ENCODE measurements around the gene SAC3D1.

Gene SAC3D1

GRCh38 chr11:65069217-65069616, 28.2 kb downstream of the SAC3D1 start:
- no peak overlapping the region for H3K27ac ChIP-seq (ENCODE audit: low read depth in 2 of 2, low read length in 2 of 2)
- no peaks in the 10 kb centered on the region for H3K27me3 ChIP-seq (ENCODE audit: control insufficient read depth in 2 of 2, insufficient read depth in 2 of 2, low read length in 2 of 2)
- no peaks in the 10 kb centered on the region for H3K9me3 ChIP-seq (ENCODE audit: control insufficient read depth in 2 of 2, low read length in 2 of 2)
- no peak overlapping the region for H3K4me3 ChIP-seq (ENCODE audit: low read length in 2 of 2)
- no peak overlapping the region for H3K9ac ChIP-seq (ENCODE audit: low read depth in 1 of 2, low read length in 2 of 2)
- H3K4me1 ChIP-seq (ENCODE audit: control insufficient read depth in 2 of 2, insufficient read depth in 2 of 2, low read length in 2 of 2) = no peaks in the 10 kb centered on the region
- no peaks in the 10 kb centered on the region for H3K36me3 ChIP-seq (ENCODE audit: control insufficient read depth in 2 of 2, insufficient read depth in 2 of 2, low read length in 2 of 2)

DNA sequence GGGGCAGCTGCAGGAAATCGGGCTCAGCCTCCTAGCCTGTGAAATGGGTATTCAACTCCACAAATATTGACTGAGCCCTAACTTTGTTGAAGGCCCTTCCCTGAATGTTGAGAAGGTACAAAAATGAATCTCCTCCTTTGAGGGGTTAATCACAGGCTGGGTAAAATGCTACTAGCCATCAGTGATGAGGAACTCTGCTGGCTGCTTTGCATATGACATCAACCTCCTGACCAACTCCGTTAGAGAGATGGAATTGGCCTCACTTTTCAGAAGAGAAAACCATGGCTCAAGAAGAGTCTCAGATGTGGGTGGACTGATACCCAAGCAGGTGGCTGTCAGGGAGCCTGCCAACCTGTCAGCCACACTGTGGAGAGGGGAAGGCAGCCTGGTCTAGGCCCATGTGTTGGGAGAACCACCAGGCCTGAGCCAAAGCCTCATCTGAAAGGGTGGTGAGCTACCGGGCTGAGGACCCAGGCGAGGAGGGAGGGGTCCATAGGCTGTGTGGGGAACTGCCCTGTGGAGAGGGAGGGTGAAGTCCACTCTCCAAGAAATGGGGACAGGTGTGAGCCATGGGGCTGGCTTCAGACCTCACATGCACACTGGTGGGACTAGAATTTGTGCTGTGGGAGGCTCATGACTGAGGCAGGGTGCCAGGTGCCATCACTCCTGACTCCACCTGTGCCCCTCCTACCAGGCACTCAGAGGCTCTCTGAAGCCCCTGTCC, 31.1 kb downstream of the SAC3D1 start:
- no peaks in the 10 kb centered on the region for H3K36me3 ChIP-seq (ENCODE audit: control insufficient read depth in 2 of 2, insufficient read depth in 2 of 2, low read length in 2 of 2)
- H3K4me1 ChIP-seq (ENCODE audit: control insufficient read depth in 2 of 2, insufficient read depth in 2 of 2, low read length in 2 of 2) = no peaks in the 10 kb centered on the region
- H3K27me3 ChIP-seq (ENCODE audit: control insufficient read depth in 2 of 2, insufficient read depth in 2 of 2, low read length in 2 of 2) = no peaks in the 10 kb centered on the region
- no peak overlapping the region for H3K4me3 ChIP-seq (ENCODE audit: low read length in 2 of 2)
- no peak overlapping the region for H3K27ac ChIP-seq (ENCODE audit: low read depth in 2 of 2, low read length in 2 of 2)
- H3K9ac ChIP-seq (ENCODE audit: low read depth in 1 of 2, low read length in 2 of 2) = no peak overlapping the region
- H3K9me3 ChIP-seq (ENCODE audit: control insufficient read depth in 2 of 2, low read length in 2 of 2) = no peaks in the 10 kb centered on the region

- H3K36me3 ChIP-seq (ENCODE audit: control insufficient read depth in 2 of 2, insufficient read depth in 2 of 2, low read length in 2 of 2) = no peaks in the 10 kb centered on the region
- H3K9ac ChIP-seq (ENCODE audit: low read depth in 1 of 2, low read length in 2 of 2) = no peak overlapping the region
- H3K4me1 ChIP-seq (ENCODE audit: control insufficient read depth in 2 of 2, insufficient read depth in 2 of 2, low read length in 2 of 2) = no peaks in the 10 kb centered on the region
- no peak overlapping the region for H3K4me3 ChIP-seq (ENCODE audit: low read length in 2 of 2)
- no peaks in the 10 kb centered on the region for H3K27me3 ChIP-seq (ENCODE audit: control insufficient read depth in 2 of 2, insufficient read depth in 2 of 2, low read length in 2 of 2)
- no peak overlapping the region for H3K27ac ChIP-seq (ENCODE audit: low read depth in 2 of 2, low read length in 2 of 2)
- no peaks in the 10 kb centered on the region for H3K9me3 ChIP-seq (ENCODE audit: control insufficient read depth in 2 of 2, low read length in 2 of 2)
Measured at GRCh38 chr11:65072631-65072966, 31.6 kb downstream of the SAC3D1 start.

DNA sequence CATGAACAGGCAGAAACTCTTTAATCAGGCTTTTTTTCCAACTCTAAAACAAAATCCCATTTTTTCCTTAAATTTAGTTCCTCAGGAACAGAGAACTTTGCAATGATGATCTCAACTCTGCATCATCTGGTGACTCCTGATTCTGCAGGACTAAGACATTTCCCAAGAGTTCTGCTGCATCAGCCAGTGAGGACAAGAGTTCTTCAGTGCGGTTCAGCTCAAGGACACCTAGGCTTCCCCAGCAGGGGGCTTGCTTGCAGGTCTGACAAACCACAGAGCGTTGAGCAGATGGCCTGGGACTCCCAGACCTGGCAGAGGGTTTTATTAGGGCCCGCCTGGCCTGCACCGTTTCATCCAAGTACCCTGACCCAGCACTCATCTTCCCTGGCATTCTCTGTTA, 36.4 kb downstream of the SAC3D1 start:
- Histone ChIP-seq H3K36me3 (ENCODE audit: control insufficient read depth in 2 of 2, insufficient read depth in 2 of 2, low read length in 2 of 2) (no peaks in the 10 kb centered on the region), H3K9me3 (ENCODE audit: control insufficient read depth in 2 of 2, low read length in 2 of 2) (no peaks in the 10 kb centered on the region), H3K27me3 (ENCODE audit: control insufficient read depth in 2 of 2, insufficient read depth in 2 of 2, low read length in 2 of 2) (no peaks in the 10 kb centered on the region), H3K27ac (ENCODE audit: low read depth in 2 of 2, low read length in 2 of 2) (no peak overlapping the region), H3K4me3 (ENCODE audit: low read length in 2 of 2) (no peak overlapping the region), H3K4me1 (ENCODE audit: control insufficient read depth in 2 of 2, insufficient read depth in 2 of 2, low read length in 2 of 2) (peaks cover 3 to 6% of the 10 kb centered on the region in 2 donors), H3K9ac (ENCODE audit: low read depth in 1 of 2, low read length in 2 of 2) (no peak overlapping the region)

GRCh38 chr11:65078151-65078550, 37.1 kb downstream of the SAC3D1 start:
- Histone ChIP-seq H3K27me3 (ENCODE audit: control insufficient read depth in 2 of 2, insufficient read depth in 2 of 2, low read length in 2 of 2) (no peaks in the 10 kb centered on the region), H3K4me1 (ENCODE audit: control insufficient read depth in 2 of 2, insufficient read depth in 2 of 2, low read length in 2 of 2) (peaks cover 6% of the 10 kb centered on the region in 2 donors), H3K9me3 (ENCODE audit: control insufficient read depth in 2 of 2, low read length in 2 of 2) (no peaks in the 10 kb centered on the region), H3K4me3 (ENCODE audit: low read length in 2 of 2) (no peak overlapping the region), H3K9ac (ENCODE audit: low read depth in 1 of 2, low read length in 2 of 2) (peak overlapping the region in 1 of 2 donors; percentile 26), H3K36me3 (ENCODE audit: control insufficient read depth in 2 of 2, insufficient read depth in 2 of 2, low read length in 2 of 2) (no peaks in the 10 kb centered on the region), H3K27ac (ENCODE audit: low read depth in 2 of 2, low read length in 2 of 2) (no peak overlapping the region)

GRCh38 chr11:65078786-65079342, 37.9 kb downstream of the SAC3D1 start:
- H3K27me3 ChIP-seq (ENCODE audit: control insufficient read depth in 2 of 2, insufficient read depth in 2 of 2, low read length in 2 of 2) = no peaks in the 10 kb centered on the region
- no peak overlapping the region for H3K27ac ChIP-seq (ENCODE audit: low read depth in 2 of 2, low read length in 2 of 2)
- H3K36me3 ChIP-seq (ENCODE audit: control insufficient read depth in 2 of 2, insufficient read depth in 2 of 2, low read length in 2 of 2) = no peaks in the 10 kb centered on the region
- H3K4me3 ChIP-seq (ENCODE audit: low read length in 2 of 2) = no peak overlapping the region
- no peaks in the 10 kb centered on the region for H3K9me3 ChIP-seq (ENCODE audit: control insufficient read depth in 2 of 2, low read length in 2 of 2)
- H3K9ac ChIP-seq (ENCODE audit: low read depth in 1 of 2, low read length in 2 of 2) = no peak overlapping the region
- peaks cover 12% of the 10 kb centered on the region in 2 donors for H3K4me1 ChIP-seq (ENCODE audit: control insufficient read depth in 2 of 2, insufficient read depth in 2 of 2, low read length in 2 of 2)

- Histone ChIP-seq H3K27me3 (ENCODE audit: control insufficient read depth in 2 of 2, insufficient read depth in 2 of 2, low read length in 2 of 2) (no peaks in the 10 kb centered on the region), H3K4me3 (ENCODE audit: low read length in 2 of 2) (peak overlapping the region; percentile 70 to 97), H3K27ac (ENCODE audit: low read depth in 2 of 2, low read length in 2 of 2) (peak overlapping the region in 1 of 2 donors; percentile 96), H3K4me1 (ENCODE audit: control insufficient read depth in 2 of 2, insufficient read depth in 2 of 2, low read length in 2 of 2) (peaks cover 15 to 24% of the 10 kb centered on the region in 2 donors), H3K9me3 (ENCODE audit: control insufficient read depth in 2 of 2, low read length in 2 of 2) (no peaks in the 10 kb centered on the region), H3K36me3 (ENCODE audit: control insufficient read depth in 2 of 2, insufficient read depth in 2 of 2, low read length in 2 of 2) (peaks cover 24 to 34% of the 10 kb centered on the region in 2 donors), H3K9ac (ENCODE audit: low read depth in 1 of 2, low read length in 2 of 2) (peak overlapping the region; percentile 56 to 75)
Measured at GRCh38 chr11:65083134-65083833, 42.3 kb downstream of the SAC3D1 start.

DNA sequence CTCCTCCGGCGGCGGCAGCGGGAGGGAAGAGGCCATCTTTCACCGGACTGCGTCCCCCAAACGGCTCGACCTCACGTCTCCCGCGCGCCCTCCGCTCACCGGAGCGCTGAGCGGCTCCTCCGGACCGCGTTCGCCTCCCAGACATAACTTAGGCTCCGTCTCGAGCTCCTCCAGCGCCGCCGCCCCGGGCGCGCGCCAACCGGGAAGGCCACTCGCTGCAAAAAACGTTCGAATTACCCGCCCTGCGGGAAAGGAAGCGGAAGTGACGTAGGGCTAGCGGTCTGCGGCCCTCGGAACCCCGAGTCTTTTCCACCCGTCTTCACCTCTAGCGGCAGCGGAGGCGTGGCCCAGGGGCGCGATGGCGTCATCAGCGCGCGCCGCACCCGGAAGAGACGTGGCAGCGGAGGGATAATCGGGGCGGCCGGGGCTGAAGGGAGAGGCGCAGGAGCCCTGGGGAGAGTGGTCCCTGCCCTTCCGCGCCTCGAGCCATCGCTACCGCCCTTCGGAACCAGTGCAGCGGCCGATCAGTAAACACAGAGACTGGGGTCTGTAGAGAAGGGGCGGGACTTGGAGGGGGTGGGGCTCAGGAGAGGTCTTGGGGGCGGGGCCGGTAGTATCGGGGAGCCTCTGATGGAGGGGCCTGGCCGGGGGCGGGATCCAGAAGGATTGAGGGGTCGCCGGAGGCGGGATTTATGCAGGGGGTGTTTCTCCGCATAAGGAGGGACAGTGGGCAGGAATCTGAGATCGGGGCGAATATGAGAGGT, 43.0 kb downstream of the SAC3D1 start, which contains the start of the genes CDCA5 and ZFPL1:
CDCA5 (minus strand) TSS at position 207 of the 764 bp plus-strand sequence; CDS start at position 145, 62 bp downstream.
ZFPL1 (plus strand) TSS at position 389 of the 764 bp plus-strand sequence. CDS start 477 bp downstream, outside the sequence.
- Histone ChIP-seq H3K9ac (ENCODE audit: low read depth in 1 of 2, low read length in 2 of 2) (peak within 1 kb of the TSS; percentile 75 to 96), H3K36me3 (ENCODE audit: control insufficient read depth in 2 of 2, insufficient read depth in 2 of 2, low read length in 2 of 2) (peaks cover 31 to 40% of the 10 kb centered on the region in 2 donors), H3K27ac (ENCODE audit: low read depth in 2 of 2, low read length in 2 of 2) (peak within 1 kb of the TSS; percentile 89 to 96), H3K27me3 (ENCODE audit: control insufficient read depth in 2 of 2, insufficient read depth in 2 of 2, low read length in 2 of 2) (no peaks in the 10 kb centered on the region), H3K4me1 (ENCODE audit: control insufficient read depth in 2 of 2, insufficient read depth in 2 of 2, low read length in 2 of 2) (peaks cover 13 to 21% of the 10 kb centered on the region in 2 donors), H3K4me3 (ENCODE audit: low read length in 2 of 2) (peak within 1 kb of the TSS; percentile 70 to 97), H3K9me3 (ENCODE audit: control insufficient read depth in 2 of 2, low read length in 2 of 2) (no peaks in the 10 kb centered on the region)

- H3K9ac ChIP-seq (ENCODE audit: low read depth in 1 of 2, low read length in 2 of 2) = peak overlapping the region; percentile 75 to 96
- H3K4me3 ChIP-seq (ENCODE audit: low read length in 2 of 2) = peak overlapping the region; percentile 70 to 97
- H3K36me3 ChIP-seq (ENCODE audit: control insufficient read depth in 2 of 2, insufficient read depth in 2 of 2, low read length in 2 of 2) = peaks cover 38 to 47% of the 10 kb centered on the region in 2 donors
- no peaks in the 10 kb centered on the region for H3K27me3 ChIP-seq (ENCODE audit: control insufficient read depth in 2 of 2, insufficient read depth in 2 of 2, low read length in 2 of 2)
- H3K4me1 ChIP-seq (ENCODE audit: control insufficient read depth in 2 of 2, insufficient read depth in 2 of 2, low read length in 2 of 2) = peaks cover 13 to 21% of the 10 kb centered on the region in 2 donors
- no peaks in the 10 kb centered on the region for H3K9me3 ChIP-seq (ENCODE audit: control insufficient read depth in 2 of 2, low read length in 2 of 2)
- peak overlapping the region; percentile 89 to 96 for H3K27ac ChIP-seq (ENCODE audit: low read depth in 2 of 2, low read length in 2 of 2)
Measured at GRCh38 chr11:65084598-65085375, 43.8 kb downstream of the SAC3D1 start.

Measured in mucosa of rectum (tissue), 2 donors.